ENCODE results near the gene PHACTR3. TPM values are rescaled to one million over a fixed set of nuclear protein-coding genes. Genes with fewer than 3 reads are reported as not detected.

The PHACTR3 gene
- total RNA-seq, 2 donors from 2014 or later: 0.86 to 24.2 TPM

DNA sequence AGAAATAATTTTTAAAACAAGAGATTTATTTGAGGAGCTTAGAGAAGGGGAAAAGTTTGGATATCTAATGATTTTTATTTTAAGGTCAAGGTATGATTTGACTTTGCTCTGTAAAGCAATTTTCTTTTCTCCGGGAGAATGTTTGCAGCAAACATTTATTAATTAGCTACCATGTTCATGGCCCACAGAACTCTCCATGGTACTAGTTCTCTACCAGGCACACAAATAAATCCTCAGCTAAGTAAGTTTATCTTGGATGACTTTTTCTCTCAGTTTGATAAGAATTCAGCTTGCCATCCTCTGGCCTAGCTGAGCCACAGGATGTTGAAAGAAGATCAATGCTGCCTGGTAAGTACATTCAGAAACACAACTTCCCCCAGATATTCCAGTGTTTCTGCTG, 94.3 kb downstream of the PHACTR3 start:
- no peaks in the 10 kb centered on the region for H3K36me3 ChIP-seq
- no peaks in the 10 kb centered on the region for H3K9me3 ChIP-seq
- H3K4me3 ChIP-seq: no peak overlapping the region
- H3K27ac ChIP-seq: no peak overlapping the region
- no peaks in the 10 kb centered on the region for H3K4me1 ChIP-seq
- TF ChIP-seq, protein P1, sequence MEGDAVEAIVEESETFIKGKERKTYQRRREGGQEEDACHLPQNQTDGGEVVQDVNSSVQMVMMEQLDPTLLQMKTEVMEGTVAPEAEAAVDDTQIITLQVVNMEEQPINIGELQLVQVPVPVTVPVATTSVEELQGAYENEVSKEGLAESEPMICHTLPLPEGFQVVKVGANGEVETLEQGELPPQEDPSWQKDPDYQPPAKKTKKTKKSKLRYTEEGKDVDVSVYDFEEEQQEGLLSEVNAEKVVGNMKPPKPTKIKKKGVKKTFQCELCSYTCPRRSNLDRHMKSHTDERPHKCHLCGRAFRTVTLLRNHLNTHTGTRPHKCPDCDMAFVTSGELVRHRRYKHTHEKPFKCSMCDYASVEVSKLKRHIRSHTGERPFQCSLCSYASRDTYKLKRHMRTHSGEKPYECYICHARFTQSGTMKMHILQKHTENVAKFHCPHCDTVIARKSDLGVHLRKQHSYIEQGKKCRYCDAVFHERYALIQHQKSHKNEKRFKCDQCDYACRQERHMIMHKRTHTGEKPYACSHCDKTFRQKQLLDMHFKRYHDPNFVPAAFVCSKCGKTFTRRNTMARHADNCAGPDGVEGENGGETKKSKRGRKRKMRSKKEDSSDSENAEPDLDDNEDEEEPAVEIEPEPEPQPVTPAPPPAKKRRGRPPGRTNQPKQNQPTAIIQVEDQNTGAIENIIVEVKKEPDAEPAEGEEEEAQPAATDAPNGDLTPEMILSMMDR (IDR thresholded peaks at IDR 0.05): no peak
- H3K27me3 ChIP-seq: no peaks in the 10 kb centered on the region
- no peak for DNase-seq (ENCODE audit: low spot score)

DNA sequence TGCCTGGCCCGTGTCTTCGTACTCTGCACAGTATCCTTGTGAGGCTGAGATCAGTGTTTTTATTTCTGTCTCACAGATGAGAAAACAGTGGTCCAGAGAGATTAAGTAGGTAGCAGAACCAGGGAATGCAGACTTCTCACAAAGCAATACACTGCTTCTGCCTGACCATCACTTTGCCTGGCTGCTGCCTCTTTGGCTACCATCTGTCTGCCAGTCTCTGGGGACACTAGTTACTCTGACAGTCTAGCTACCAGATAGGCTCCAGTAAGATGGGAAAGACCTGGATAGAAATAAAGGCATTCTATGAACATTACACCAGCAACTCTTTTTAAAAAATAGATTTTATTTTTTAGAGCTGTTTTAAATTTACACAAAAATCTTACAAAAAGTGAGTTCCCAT, 96.9 kb downstream of the PHACTR3 start:
- Histone ChIP-seq H3K36me3 (no peaks in the 10 kb centered on the region), H3K9me3 (no peaks in the 10 kb centered on the region), H3K27ac (no peak overlapping the region), H3K4me1 (no peaks in the 10 kb centered on the region), H3K27me3 (no peaks in the 10 kb centered on the region), H3K4me3 (no peak overlapping the region)
- TF ChIP-seq, protein P1 (IDR thresholded peaks at IDR 0.05): no peak
- no peak for DNase-seq (ENCODE audit: low spot score)

DNA sequence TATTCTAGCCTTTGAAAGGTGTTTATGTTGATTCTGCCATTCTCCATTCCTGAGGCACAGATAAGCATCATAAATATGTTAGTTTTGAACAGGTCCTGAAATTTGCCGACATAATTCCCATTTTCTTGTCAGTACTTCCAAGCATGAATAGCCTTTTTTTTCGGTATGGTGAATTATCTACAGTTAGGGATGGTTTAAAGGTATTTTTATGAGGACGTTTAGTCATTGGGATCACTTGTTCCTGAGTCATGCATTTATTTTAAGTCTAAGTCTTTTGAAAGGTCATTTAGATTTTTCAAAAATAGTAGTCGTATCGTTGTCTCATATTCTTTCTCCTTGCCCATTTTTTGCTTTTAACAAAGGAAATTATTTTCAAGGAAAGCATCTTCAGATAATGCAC, 98.7 kb downstream of the PHACTR3 start:
- Histone ChIP-seq H3K36me3 (no peaks in the 10 kb centered on the region), H3K4me1 (no peaks in the 10 kb centered on the region), H3K27me3 (no peaks in the 10 kb centered on the region), H3K9me3 (no peaks in the 10 kb centered on the region), H3K4me3 (no peak overlapping the region), H3K27ac (no peak overlapping the region)
- no peak for DNase-seq (ENCODE audit: low spot score)
- TF ChIP-seq, protein P1 (IDR thresholded peaks at IDR 0.05): no peak

DNA sequence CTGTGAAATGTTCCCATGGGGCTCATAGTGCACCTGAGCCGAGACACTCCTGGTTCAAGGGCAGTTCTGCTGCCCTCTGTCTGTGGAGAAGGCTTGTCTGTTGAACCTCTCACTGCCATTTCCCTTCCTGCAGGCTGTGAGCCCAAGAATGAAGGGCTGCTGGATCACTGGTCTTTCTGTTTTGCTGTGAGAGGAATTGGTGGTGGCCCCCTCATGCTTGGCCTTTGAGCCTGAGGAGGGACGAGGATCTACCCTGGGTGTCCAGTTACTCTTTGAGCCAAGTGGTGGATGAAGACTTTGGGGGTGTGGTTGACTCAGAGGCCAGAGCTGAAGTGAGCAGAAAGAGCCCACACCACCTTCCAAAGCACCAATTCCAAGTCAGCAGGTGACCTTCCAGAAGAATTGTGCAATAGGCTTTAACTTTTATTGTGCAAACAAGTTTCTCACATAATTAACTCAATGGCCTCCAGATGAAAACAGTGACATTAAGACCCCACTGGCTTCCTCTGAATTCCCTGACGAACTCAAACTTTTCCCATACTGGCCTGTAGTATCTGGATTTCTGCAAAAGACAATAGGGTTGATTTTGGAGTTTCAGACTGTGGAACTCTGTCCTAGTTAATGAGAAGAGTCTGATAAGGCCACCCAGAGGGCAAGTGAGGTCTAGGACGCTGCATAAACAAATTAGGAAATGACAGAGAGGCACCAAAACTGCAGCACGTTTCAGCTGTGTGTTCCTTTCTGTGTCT, 101.5 kb downstream of the PHACTR3 start:
- Histone ChIP-seq H3K9me3 (no peaks in the 10 kb centered on the region), H3K36me3 (no peaks in the 10 kb centered on the region), H3K27me3 (no peaks in the 10 kb centered on the region), H3K4me3 (no peak overlapping the region), H3K27ac (no peak overlapping the region), H3K4me1 (no peaks in the 10 kb centered on the region)
- TF ChIP-seq, protein P1 (IDR thresholded peaks at IDR 0.05): no peak
- DNase-seq (ENCODE audit: low spot score): no peak

DNA sequence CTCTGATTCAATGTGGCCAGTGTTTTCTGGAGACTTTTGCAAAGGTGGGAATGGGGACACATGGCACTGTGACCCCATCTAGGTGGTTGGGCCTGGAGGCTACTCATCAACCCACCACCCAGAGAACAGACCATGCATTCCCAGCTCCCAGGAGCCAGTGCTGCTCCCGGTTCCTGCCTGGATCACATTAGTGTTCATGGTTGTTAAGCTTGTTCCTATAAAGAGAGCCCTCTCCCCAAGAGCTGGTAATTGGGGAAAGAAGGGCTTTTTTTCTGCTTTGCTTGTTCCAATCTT, 102.0 kb downstream of the PHACTR3 start:
- H3K4me3 ChIP-seq: no peak overlapping the region
- TF ChIP-seq, protein P1 (IDR thresholded peaks at IDR 0.05): no peak
- H3K27me3 ChIP-seq: no peaks in the 10 kb centered on the region
- H3K27ac ChIP-seq: no peak overlapping the region
- no peak for DNase-seq (ENCODE audit: low spot score)
- H3K4me1 ChIP-seq: no peaks in the 10 kb centered on the region
- no peaks in the 10 kb centered on the region for H3K36me3 ChIP-seq
- H3K9me3 ChIP-seq: no peaks in the 10 kb centered on the region

DNA sequence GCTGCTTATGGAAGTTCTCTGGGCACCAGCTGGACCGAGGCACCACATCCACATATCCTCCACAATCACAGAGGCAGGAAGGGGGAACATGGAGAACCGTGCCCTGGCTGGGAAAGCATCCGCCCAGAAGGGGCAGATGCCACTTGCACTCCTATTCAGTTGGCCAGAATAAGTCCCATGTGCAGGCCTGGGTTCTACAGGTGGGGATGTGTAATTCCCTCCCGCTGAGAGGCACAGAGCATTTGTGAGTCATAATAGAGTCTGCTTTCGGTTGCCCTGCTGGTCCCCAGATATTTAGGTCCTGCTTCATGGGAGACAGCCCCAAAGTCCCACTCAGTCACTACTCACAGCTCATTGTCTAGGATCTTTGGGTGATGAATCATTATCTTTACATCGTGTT, 104.0 kb downstream of the PHACTR3 start:
- Histone ChIP-seq H3K9me3 (peaks cover 0 to 14% of the 10 kb centered on the region in 2 donors), H3K27me3 (no peaks in the 10 kb centered on the region), H3K4me3 (no peak overlapping the region), H3K36me3 (no peaks in the 10 kb centered on the region), H3K27ac (no peak overlapping the region), H3K4me1 (no peaks in the 10 kb centered on the region)
- no peak for DNase-seq (ENCODE audit: low spot score)
- TF ChIP-seq, protein P1 (IDR thresholded peaks at IDR 0.05): no peak

Data from right atrium auricular region (tissue), 2 donors.